ENCODE data around the gene OR7C1.

The OR7C1 gene

DNA sequence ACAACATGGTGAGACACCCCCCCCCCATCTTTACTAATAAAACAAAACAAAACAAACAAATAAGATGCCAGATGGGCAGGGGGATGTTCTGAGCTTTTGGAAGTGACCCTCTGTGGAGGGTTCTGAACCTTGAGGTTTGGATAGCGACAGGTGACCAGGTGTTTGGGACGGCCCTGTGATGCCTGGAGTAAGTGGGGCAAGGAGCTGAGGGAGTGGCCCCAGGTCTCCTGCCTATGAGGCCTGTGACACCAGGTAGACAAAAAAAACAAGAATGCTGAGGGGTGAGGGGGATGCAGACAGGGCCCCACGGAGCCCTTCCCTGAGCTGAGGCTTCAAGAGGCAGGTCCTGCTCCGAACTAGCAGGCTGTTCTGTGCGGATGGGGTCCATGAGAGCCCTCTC lies 65.8 kb downstream of the OR7C1 start:
- TF ChIP-seq, protein P1, sequence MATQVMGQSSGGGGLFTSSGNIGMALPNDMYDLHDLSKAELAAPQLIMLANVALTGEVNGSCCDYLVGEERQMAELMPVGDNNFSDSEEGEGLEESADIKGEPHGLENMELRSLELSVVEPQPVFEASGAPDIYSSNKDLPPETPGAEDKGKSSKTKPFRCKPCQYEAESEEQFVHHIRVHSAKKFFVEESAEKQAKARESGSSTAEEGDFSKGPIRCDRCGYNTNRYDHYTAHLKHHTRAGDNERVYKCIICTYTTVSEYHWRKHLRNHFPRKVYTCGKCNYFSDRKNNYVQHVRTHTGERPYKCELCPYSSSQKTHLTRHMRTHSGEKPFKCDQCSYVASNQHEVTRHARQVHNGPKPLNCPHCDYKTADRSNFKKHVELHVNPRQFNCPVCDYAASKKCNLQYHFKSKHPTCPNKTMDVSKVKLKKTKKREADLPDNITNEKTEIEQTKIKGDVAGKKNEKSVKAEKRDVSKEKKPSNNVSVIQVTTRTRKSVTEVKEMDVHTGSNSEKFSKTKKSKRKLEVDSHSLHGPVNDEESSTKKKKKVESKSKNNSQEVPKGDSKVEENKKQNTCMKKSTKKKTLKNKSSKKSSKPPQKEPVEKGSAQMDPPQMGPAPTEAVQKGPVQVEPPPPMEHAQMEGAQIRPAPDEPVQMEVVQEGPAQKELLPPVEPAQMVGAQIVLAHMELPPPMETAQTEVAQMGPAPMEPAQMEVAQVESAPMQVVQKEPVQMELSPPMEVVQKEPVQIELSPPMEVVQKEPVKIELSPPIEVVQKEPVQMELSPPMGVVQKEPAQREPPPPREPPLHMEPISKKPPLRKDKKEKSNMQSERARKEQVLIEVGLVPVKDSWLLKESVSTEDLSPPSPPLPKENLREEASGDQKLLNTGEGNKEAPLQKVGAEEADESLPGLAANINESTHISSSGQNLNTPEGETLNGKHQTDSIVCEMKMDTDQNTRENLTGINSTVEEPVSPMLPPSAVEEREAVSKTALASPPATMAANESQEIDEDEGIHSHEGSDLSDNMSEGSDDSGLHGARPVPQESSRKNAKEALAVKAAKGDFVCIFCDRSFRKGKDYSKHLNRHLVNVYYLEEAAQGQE (IDR thresholded peaks at IDR 0.05; ENCODE audit: insufficient read depth in 1 of 2, low read depth in 2 of 2, low read length in 2 of 2), result no peak
- no peak for TF ChIP-seq POLR2AphosphoS5 (IDR thresholded peaks at IDR 0.05; ENCODE audit: low read depth, low read length)
- TF ChIP-seq SIN3A (IDR thresholded peaks at IDR 0.05; ENCODE audit: borderline replicate concordance, insufficient read depth, low read length), result no peak
- TF ChIP-seq TAF1 (IDR thresholded peaks at IDR 0.05; ENCODE audit: borderline replicate concordance, insufficient read depth, low read length), result no peak
- no peak for TF ChIP-seq FOXP2 (optimal IDR thresholded peaks at IDR 0.05; ENCODE audit: borderline replicate concordance, extremely low read depth, extremely low read length, insufficient read depth)

DNA sequence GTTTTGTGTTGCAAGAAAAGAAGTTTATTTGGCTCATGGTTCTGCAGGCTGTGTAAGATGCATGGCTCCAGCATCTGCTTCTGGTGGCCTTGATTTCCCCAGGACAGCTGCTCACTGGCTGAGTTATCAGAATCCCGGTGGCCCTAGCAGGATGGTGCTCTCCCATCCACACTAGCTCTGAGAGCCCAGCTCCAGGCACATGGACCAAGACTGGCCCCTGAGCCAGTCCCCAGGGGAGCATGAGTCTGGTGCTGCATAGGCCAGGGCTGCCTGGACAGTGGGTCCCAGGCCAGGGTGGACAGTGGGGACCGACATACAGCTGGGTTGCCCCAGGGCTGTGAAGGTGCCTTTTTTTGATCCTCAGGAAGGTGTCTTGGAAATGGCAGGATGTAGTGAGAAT lies 67.0 kb downstream of the OR7C1 start:
- TF ChIP-seq POLR2AphosphoS5 (IDR thresholded peaks at IDR 0.05; ENCODE audit: low read depth, low read length) (no peak), FOXP2 (optimal IDR thresholded peaks at IDR 0.05; ENCODE audit: borderline replicate concordance, extremely low read depth, extremely low read length, insufficient read depth) (no peak), SIN3A (IDR thresholded peaks at IDR 0.05; ENCODE audit: borderline replicate concordance, insufficient read depth, low read length) (no peak), TAF1 (IDR thresholded peaks at IDR 0.05; ENCODE audit: borderline replicate concordance, insufficient read depth, low read length) (no peak)
- TF ChIP-seq, protein P1 (IDR thresholded peaks at IDR 0.05; ENCODE audit: insufficient read depth in 1 of 2, low read depth in 2 of 2, low read length in 2 of 2), result no peak

DNA sequence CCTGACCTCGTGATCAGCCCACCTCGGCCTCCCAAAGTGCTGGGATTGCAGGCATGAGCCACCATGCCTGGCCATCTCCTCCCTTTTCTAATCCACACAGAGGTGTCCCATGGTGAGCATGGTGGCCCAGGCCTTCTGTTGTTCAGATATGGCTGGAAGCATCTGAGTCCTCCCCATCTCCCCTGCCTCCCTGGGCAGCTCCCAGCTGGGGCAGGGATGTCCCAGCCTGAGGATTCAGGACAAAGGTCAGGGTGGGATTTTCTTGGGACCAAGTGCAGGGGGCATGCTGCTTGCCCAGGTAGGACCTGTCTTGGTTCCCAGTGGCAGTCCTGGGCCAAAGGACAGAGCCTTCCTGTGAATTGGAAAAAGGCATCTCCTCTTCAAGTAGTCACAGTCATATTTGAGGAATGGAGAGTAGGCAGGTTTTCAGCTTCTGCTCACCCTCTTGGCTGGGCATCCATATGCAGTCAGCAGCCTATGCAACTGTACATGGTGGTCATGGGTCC lies 67.5 kb downstream of the OR7C1 start:
- TF ChIP-seq TAF1 (IDR thresholded peaks at IDR 0.05; ENCODE audit: borderline replicate concordance, insufficient read depth, low read length) (no peak), FOXP2 (optimal IDR thresholded peaks at IDR 0.05; ENCODE audit: borderline replicate concordance, extremely low read depth, extremely low read length, insufficient read depth) (no peak), SIN3A (IDR thresholded peaks at IDR 0.05; ENCODE audit: borderline replicate concordance, insufficient read depth, low read length) (no peak), POLR2AphosphoS5 (IDR thresholded peaks at IDR 0.05; ENCODE audit: low read depth, low read length) (no peak)
- TF ChIP-seq, protein P1 (IDR thresholded peaks at IDR 0.05; ENCODE audit: insufficient read depth in 1 of 2, low read depth in 2 of 2, low read length in 2 of 2), result no peak

DNA sequence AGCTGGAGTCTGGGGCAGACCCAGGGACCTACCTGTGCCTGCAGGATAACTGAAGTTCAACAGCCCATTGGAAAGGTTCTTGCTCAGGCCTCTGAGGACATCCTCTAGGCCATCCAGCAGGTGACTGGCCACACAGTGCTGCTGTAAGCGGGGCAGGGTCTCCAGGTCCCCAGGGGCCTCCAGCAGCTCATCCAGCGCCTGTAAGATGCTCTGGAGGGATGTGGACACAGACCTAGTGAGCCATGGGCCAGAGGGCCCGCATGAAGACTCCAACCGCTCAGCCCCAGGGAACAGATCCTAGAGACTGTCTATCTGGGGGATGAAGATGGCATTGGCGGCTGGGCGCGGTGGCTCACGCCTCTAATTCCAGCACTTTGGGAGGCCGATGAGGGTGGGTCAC lies 70.6 kb downstream of the OR7C1 start:
- TF ChIP-seq FOXP2 (optimal IDR thresholded peaks at IDR 0.05; ENCODE audit: borderline replicate concordance, extremely low read depth, extremely low read length, insufficient read depth), result no peak
- TF ChIP-seq, protein P1 (IDR thresholded peaks at IDR 0.05; ENCODE audit: insufficient read depth in 1 of 2, low read depth in 2 of 2, low read length in 2 of 2), result no peak
- no peak for TF ChIP-seq POLR2AphosphoS5 (IDR thresholded peaks at IDR 0.05; ENCODE audit: low read depth, low read length)
- TF ChIP-seq TAF1 (IDR thresholded peaks at IDR 0.05; ENCODE audit: borderline replicate concordance, insufficient read depth, low read length), result no peak
- TF ChIP-seq SIN3A (IDR thresholded peaks at IDR 0.05; ENCODE audit: borderline replicate concordance, insufficient read depth, low read length), result no peak
